KOPT-K1 (cell line): Measurements from ENCODE around the gene BDNF.
"Not testable (repeated sequence)": the region's sequence is repeated elsewhere in the genome, so short reads cannot be mapped to it uniquely, and the experiment has no call there.

ENCODE experiments used
- H3K27ac ChIP-seq: fragments of 200-600 bp; sonication (generic); 2 replicates; pipeline ENCODE4 v1.5.1; 2016; ENCODE audit warnings: antibody characterized with exemption, mild to moderate bottlenecking, low read depth, low read length; ENCODE audit not compliant: poor library complexity, severe bottlenecking
- H3K36me3 ChIP-seq: fragments of 200-600 bp; sonication (generic); 2 replicates; pipeline ENCODE4 v1.5.1; 2017; ENCODE audit warnings: antibody characterized with exemption, mild to moderate bottlenecking, low read length, moderate library complexity; ENCODE audit not compliant: insufficient read depth
- H3K9me3 ChIP-seq: fragments of 200-600 bp; sonication (generic); 2 replicates; pipeline ENCODE4 v1.5.1; 2017; ENCODE audit warnings: antibody characterized with exemption, low read length, mild to moderate bottlenecking; ENCODE audit not compliant: insufficient read depth, poor library complexity, severe bottlenecking

The BDNF gene

DNA sequence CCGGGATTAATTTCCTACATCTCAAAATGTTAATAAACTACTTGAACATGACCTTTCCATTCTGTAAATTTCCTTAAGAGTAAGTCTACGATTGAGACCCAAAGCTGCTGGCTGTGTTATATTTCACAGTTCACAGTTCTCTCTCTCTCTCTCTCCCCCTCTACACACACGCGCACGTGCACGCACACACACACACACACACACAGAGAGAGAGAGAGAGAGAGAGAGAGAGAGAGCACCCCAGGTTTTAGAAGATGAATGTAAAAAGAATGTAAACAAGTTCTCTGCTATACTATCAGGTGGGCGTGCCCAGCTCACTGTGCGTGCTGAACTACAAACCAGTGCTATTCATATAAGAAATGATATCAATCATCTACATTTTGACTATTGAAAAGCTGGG is 3.3 kb downstream of the BDNF start:
- Histone ChIP-seq H3K36me3 (no peaks in the 10 kb centered on the region), H3K9me3 (no peaks in the 10 kb centered on the region), H3K27ac (no peak overlapping the region)

DNA sequence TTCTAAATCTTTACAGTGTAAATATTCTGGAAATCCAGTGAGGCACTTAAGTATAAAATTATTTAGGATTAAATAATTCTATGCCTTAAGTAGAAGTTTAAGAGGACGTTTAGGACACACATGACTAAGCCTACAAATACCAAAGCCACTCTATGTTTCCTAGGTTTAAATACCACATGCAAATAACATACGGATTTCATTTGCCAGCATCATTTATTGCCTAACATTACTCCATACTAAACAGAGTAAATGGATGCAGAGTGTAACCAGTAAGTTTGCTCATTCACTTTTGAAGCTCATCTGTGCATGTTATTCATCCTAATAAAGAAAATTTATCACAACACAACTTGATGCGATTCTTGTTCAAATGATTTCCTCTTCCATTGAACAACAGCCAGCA is 4.1 kb downstream of the BDNF start:
- H3K36me3 ChIP-seq, result no peaks in the 10 kb centered on the region
- H3K27ac ChIP-seq, result no peak overlapping the region
- H3K9me3 ChIP-seq, result no peaks in the 10 kb centered on the region

DNA sequence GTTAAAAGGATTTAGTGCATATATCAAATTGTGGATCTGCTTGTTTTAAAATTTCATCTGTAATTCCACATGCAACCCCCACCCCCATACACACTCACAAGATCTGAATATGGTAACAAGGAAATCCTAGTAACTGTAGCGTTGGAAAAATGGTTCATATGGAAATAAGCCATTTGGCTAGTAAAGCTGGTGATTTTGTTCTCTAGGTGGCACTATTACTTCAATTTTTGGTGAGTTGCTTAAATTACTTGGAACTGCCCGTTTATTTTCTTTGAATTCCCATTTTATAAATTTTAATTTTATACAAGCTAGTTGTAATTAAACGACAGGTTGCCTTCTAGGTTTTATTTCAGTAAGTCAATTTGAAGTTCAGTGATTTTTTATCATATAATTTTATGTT is 5.3 kb downstream of the BDNF start:
- Histone ChIP-seq H3K27ac (no peak overlapping the region), H3K9me3 (no peaks in the 10 kb centered on the region), H3K36me3 (no peaks in the 10 kb centered on the region)

DNA sequence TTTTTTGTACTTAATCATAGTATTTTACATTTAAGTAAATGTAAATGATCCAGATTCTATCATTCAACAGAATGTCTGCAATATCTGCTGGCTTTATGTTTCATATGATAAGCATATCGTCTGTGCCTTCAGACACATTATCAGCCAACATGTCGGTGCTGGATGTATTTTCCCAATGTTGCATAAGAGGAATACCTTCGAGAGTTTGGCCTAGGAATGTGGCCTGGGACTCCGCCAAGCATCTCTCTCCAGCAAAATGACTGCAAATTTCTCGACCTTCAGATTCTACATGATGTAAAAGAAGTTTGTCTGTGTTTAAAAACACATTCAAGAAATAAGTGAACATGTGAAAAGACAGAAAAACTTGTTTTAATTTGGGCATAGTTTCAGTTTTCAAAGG is 6.9 kb downstream of the BDNF start:
- no peak overlapping the region for H3K27ac ChIP-seq
- H3K9me3 ChIP-seq, result no peaks in the 10 kb centered on the region

DNA sequence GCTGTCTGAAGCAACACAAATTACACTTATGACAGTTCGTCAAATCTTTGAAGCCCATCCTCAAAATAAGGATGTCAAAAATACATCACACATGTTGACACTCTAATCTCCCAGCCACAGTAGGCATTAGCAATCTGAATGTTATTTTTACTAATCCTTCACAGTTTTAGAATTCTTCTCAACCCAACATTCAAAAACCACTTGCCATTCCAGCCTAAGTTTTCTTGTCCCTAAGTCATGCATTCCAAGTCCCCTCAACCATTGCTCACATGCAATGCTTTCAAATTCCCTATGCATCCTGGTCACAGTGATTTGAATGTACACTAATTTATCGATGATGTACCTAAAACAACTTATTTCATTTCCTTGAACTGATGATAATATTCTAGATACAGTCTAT is 7.5 kb downstream of the BDNF start:
- Histone ChIP-seq H3K36me3 (no peaks in the 10 kb centered on the region), H3K27ac (no peak overlapping the region), H3K9me3 (no peaks in the 10 kb centered on the region)

More for the DNA sequence above, 6.9 kb downstream of the BDNF start:
- no peaks in the 10 kb centered on the region for H3K36me3 ChIP-seq

DNA sequence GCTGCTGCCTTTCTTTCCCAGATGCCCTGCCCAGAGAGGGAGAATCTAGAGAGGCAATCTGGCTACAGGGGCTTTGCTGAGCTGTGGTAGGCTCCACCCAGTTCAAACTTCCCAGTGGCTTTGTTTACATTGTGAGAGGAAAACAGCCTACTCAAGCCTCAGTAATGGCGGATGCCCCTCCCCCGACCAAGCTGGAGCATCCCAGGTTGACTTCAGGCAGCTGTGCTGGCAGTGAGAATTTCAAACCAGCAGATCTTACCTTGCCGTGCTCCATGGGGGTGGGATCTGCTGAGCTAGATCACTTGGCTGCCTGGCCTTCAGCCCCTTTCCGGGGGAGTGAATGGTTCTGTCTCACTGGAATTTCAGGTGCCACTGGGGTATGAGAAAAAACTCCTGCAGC is 12.2 kb downstream of the BDNF start:
- Histone ChIP-seq H3K27ac (no peak overlapping the region), H3K9me3 (no peaks in the 10 kb centered on the region), H3K36me3 (no peaks in the 10 kb centered on the region)

DNA sequence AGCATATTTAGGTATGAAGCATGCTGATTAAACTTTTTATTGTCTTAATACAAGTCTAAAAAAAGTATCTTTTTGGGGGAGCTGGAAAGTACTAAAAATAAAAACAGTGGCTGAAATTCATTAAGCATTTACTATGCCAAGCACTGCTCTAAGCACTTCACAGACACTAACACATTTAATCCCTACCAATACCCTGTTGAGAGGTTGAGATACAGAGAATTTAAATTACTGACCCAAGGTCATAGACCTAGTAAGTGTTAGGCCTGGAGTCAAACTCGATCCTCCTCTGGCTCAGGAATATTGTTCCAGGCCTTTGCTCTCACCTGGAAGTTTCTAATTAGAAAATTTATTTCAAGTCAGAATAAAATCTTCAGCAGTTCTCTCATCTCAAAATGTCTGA is 18.6 kb downstream of the BDNF start:
- Histone ChIP-seq H3K27ac (no peak overlapping the region), H3K36me3 (no peaks in the 10 kb centered on the region), H3K9me3 (no peaks in the 10 kb centered on the region)

DNA sequence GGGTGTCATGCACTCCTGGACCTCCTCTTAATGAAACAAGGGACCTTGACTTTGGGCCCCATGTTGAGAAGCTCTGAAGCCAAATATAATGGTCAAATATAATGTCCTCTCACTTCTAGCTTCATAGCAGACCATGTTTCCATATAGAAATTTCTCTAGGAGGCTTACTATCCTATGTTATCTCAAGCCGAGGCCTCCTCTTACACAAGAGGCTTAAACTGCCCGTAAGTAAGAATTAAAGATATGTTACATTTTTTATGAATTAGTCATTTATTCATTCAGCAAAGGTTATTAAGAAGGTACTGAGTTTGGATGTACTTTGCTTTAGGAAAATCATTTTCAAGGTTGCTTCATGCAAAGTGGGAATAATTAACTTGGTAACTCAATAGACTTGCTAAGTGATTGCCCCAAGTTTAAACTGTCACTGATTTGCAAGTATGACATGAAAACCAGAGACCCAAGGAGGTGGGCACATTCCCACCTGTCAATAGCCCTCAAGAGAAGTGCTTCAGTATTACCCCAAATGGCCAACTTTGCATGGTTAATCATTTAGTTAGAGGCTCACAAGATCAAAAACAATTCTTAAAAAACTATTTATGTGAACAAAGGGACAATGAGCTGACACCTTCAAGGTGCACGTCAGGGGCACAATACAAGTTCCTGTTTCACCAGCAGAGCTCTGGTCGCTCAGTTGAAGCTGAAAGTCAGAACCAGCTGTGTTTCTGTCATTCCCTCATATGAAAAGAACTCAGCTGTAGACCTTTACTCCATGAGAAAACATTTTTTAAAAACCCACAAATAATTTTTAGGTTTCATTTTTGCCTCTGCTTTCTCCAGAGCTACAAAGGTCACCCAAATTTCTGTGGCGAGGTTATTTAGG is 20.9 kb downstream of the BDNF start:
- Histone ChIP-seq H3K27ac (no peak overlapping the region), H3K9me3 (no peaks in the 10 kb centered on the region)

DNA sequence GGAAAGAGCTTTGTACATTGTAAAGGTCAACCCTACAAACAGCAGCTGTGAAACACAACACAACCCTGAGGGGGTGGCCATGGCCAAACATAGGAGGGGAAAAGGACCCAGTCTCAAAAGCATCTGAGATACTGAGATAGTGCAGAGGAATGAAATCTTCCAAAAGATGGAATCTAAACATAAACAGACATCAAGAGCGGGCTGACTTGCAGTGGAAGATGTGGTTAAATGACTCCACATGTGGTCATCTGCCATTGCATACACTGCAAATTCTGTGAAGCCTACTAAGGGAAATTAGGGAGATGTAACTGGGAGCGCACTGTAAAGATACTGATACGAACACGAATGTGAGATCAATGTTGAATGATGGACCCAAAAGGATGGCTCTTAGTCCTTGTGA is 22.0 kb downstream of the BDNF start:
- H3K36me3 ChIP-seq, result no peaks in the 10 kb centered on the region
- no peak overlapping the region for H3K27ac ChIP-seq
- H3K9me3 ChIP-seq, result no peaks in the 10 kb centered on the region

More for the DNA sequence above, 20.9 kb downstream of the BDNF start:
- no peaks in the 10 kb centered on the region for H3K36me3 ChIP-seq

DNA sequence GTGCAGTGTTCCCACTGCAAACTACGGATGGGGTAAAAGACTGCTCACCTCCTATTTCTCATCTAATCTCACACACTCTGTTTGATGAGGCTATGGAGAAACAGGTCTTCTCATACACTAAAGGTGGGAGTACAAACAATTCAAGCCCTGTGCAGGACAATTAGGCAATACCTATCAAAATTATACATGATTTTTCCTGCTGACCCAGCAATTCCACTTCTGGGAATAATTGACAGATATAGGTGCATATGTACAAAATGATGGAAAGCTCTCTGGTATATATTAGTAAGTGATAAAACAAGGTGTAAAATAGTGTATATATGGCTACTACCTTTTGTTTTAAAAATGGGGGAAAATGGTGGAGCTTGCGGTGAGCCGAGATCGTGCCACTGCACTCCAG is 23.1 kb downstream of the BDNF start:
- Histone ChIP-seq H3K27ac (no peak overlapping the region), H3K36me3 (no peaks in the 10 kb centered on the region), H3K9me3 (no peaks in the 10 kb centered on the region)

DNA sequence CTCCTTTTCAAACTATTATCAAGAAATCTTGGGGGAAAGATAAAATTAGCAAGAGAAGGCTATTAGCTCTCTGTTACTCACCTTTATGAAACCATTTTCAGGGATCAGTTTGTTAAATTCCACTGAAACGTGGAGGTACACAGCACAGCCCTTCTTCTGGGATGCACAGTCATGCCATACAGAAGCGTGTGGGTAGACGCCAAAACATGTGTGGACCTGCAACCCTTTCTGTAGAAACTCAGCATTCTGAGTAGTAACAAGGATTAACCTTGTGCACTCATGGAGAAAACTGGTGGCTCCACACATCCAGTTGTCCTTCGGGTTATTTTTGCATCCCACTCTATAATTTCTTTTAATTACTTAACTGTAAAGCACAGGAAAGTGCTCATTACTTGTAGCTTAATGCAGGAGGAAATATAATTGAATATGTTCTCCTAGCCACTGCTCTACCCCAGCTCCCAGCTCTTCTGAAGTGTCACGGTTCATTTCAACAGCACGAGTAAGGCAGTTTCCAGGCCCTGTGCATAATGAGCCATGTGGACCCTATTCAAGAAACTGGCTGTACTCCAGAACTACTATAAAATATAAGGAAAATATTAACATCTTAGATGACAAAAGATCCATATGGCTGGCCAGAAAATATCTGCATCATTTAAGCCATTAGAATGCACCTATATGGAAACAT is 26.1 kb downstream of the BDNF start:
- Histone ChIP-seq H3K36me3 (no peaks in the 10 kb centered on the region), H3K9me3 (no peaks in the 10 kb centered on the region), H3K27ac (no peak overlapping the region)

DNA sequence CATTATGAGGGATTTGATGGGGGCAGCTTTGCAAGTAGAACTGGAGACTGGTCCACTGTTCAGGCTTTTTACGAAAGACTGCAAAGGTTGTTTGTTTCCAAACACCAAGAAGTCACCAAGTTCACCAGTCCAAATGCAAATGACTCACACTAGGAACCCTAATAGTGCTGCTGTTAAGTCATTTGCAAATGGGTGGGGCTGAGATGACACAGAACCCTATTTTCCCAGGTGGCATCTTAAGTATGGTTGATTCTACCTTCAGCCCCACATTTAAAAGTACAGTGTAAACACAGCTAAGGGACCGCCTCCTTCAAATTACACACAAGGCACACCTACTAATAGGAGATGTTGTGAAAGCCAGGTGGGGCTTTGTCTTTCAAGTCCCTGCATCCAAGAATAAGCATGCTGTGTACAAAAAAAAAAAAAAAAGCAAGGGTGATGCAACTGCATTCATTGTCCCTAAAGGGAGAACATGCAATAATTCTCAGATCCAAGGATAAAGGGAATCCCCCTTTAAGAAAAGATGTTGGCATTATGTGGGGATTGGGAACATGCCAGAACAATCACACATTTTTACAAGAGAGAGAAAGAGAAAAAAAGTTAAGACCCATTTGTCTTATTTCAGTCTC is 27.3 kb downstream of the BDNF start:
- Histone ChIP-seq H3K36me3 (no peaks in the 10 kb centered on the region), H3K9me3 (no peaks in the 10 kb centered on the region), H3K27ac (no peak overlapping the region)

DNA sequence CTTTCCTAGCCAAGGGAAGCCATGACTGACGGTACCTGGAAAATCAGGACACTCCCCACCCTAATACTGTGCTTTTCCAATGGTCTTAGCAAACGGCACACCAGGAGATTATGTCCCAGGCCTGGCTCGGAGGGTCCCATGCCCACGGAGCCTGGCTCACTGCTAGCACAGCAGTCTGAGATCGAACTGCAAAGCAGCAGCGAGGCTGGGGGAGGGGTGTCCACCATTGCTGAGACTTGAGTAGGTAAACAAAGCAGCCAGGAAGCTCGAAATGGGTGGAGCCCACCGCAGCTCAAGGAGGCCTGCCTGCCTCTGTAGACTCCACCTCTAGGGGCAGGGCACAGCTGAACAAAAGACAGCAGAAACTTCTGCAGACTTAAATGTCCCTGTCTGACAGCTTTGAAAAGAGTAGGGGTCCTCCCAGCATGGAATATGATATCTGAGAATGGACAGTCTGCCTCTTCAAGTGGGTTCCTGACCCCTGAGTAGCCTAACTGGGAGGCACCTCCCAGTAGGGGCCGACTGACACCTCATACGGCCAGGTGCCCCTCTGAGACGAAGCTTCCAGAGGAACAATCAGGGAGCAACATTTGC is 34.6 kb downstream of the BDNF start:
- not testable (repeated sequence) for H3K36me3 ChIP-seq, H3K9me3 ChIP-seq, H3K27ac ChIP-seq

DNA sequence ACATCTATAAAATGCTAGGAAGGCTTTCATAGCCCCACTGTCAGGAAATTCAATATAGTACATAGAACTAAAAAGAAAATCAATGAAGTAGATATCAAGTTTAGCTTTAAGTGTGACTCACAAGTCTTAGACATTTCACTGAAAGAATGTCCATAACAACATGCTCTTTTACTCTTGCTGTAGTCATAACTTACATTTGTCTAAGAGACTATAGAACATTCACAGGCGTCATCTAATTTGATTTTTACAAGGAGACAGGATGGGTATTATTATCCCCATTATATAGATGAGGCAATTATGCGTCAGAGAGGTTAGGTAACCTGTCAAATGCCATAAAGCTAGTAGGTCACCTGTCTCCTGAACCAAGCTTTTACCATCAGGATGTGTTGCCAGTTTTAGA is 36.9 kb downstream of the BDNF start:
- no peak overlapping the region for H3K27ac ChIP-seq
- H3K36me3 ChIP-seq, result no peaks in the 10 kb centered on the region
- H3K9me3 ChIP-seq, result no peaks in the 10 kb centered on the region

DNA sequence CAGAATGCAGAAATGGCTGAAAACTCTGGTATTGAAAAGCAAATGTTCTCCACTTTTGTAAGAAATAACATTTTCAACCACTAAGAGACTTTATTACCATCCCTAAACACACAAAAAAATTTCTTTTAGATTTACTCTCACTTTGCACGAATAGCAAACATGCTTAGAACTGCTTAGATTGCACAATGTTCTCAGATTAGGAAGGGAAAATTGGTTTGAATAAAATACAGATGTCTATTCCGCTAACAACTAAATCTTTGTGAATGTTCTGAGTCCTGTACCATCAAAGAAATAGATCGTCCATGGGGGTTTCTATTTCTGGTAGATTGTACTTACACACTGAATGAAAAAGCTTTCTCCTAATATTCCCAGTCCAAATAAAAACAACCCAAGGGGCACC is 40.1 kb downstream of the BDNF start:
- H3K9me3 ChIP-seq, result no peaks in the 10 kb centered on the region
- H3K27ac ChIP-seq, result no peak overlapping the region
- H3K36me3 ChIP-seq, result no peaks in the 10 kb centered on the region
